SK-N-SH (cell line): ENCODE data around the gene UFSP2. TPM values are rescaled to one million over a fixed set of nuclear protein-coding genes. Genes with fewer than 3 reads are reported as not detected.

Experiments
- CTCF ChIA-PET: fragments of 300-600, 350-600 bp; formaldehyde crosslinking; extraction: SDS; loops from one replicate; lab custom pipeline; 2021; lab: Yijun Ruan, JAX
- POLR2A ChIA-PET: fragments of 350-600 bp; sonication (Branson Sonifier 250); formaldehyde crosslinking; extraction: SDS; loops from one replicate; lab custom pipeline; 2020; ENCODE audit warnings: antibody characterized with exemption, inconsistent platforms; lab: Yijun Ruan, JAX
- DNase-seq: peaks from one replicate; pipeline ENCODE4 v3.0.0; 2012
- H2AFZ ChIP-seq: fragments of 200-600 bp; sonication (generic); 2 replicates; pipeline ENCODE4 v1.8.1; 2016; ENCODE audit warnings: antibody characterized with exemption, mild to moderate bottlenecking, low read depth
- H3F3A ChIP-seq: fragments of 200-600 bp; sonication (generic); replicated peaks from 2 replicates; pipeline ENCODE3; 2016; ENCODE audit warnings: antibody characterized with exemption, mild to moderate bottlenecking; ENCODE audit not compliant: insufficient read depth
- H3K27ac ChIP-seq, 2 experiments: fragments of 200-500 bp in 1 of 2; fragments of 200-600 bp in 1 of 2; sonication (Bioruptor generic) in 1 of 2; sonication (generic), shearing (Covaris generic) in 1 of 2; 2 replicates each; pipeline versions ENCODE4 v1.5.1 to v1.6.1; 2014 to 2016; ENCODE audit warnings: low read depth in 2 of 2, inconsistent platforms in 1 of 2, low read length in 1 of 2, mild to moderate bottlenecking in 1 of 2, mixed read lengths in 1 of 2
- H3K27me3 ChIP-seq: fragments of 200-600 bp; sonication (generic), shearing (Covaris generic); 2 replicates; pipeline ENCODE4 v1.6.1; 2016; ENCODE audit warnings: mixed run types; ENCODE audit not compliant: insufficient read depth
- H3K36me3 ChIP-seq, 2 experiments: fragments of 200-500 bp in 1 of 2; fragments of 200-600 bp in 1 of 2; sonication (Bioruptor generic) in 1 of 2; sonication (generic) in 1 of 2; replicated peaks in 1 of 2; 2 replicates each; pipeline versions ENCODE3 to v1.5.1; 2014 to 2016; ENCODE audit warnings: low read length in 1 of 2, mild to moderate bottlenecking in 1 of 2; ENCODE audit not compliant: insufficient read depth in 2 of 2, control insufficient read depth in 1 of 2
- H3K4me1 ChIP-seq, 2 experiments: fragments of 200-500 bp in 1 of 2; fragments of 200-600 bp in 1 of 2; sonication (Bioruptor generic) in 1 of 2; sonication (generic), shearing (Covaris generic) in 1 of 2; 2 replicates each; pipeline versions ENCODE4 v1.5.1 to v1.6.1; 2014 to 2016; ENCODE audit warnings: low read depth in 1 of 2, low read length in 1 of 2, mixed run types in 1 of 2; ENCODE audit not compliant: insufficient read depth in 2 of 2, control insufficient read depth in 1 of 2
- H3K4me2 ChIP-seq: fragments of 200-600 bp; sonication (generic), shearing (Covaris generic); 2 replicates; pipeline ENCODE4 v1.6.1; 2017; ENCODE audit warnings: mixed run types
- H3K4me3 ChIP-seq, 2 experiments: fragments of 200-500 bp in 1 of 2; fragments of 200-600 bp in 1 of 2; sonication (Bioruptor generic) in 1 of 2; sonication (generic), shearing (Covaris generic) in 1 of 2; 2 replicates each; pipeline versions ENCODE4 v1.5.1 to v1.8.1; 2014 to 2016; ENCODE audit warnings: low read depth in 2 of 2, inconsistent platforms in 1 of 2, low read length in 1 of 2, mild to moderate bottlenecking in 1 of 2, mixed read lengths in 1 of 2, moderate library complexity in 1 of 2
- H3K79me2 ChIP-seq: fragments of 200-600 bp; sonication (generic); 2 replicates; pipeline ENCODE4 v1.8.1; 2017; ENCODE audit warnings: mild to moderate bottlenecking; ENCODE audit not compliant: insufficient read depth
- H3K9ac ChIP-seq: fragments of 200-600 bp; sonication (generic); 2 replicates; pipeline ENCODE4 v1.6.1; 2017; ENCODE audit warnings: mixed run types
- H3K9me2 ChIP-seq: fragments of 200-600 bp; sonication (generic); 2 replicates; pipeline ENCODE4 v1.6.1; 2017; ENCODE audit warnings: mixed run types
- H3K9me3 ChIP-seq: fragments of 200-600 bp; sonication (generic); 2 replicates; pipeline ENCODE4 v1.6.1; 2017; ENCODE audit warnings: mixed run types, mild to moderate bottlenecking, moderate library complexity
- H4K20me1 ChIP-seq: fragments of 200-600 bp; sonication (generic); 2 replicates; pipeline ENCODE4 v1.6.1; 2017; ENCODE audit warnings: mild to moderate bottlenecking, mixed run types; ENCODE audit not compliant: insufficient read depth
- CHD2 ChIP-seq: fragments of 150-350 bp; IDR thresholded peaks from 2 replicates; pipeline ENCODE4 v1.6.1; 2018; ENCODE audit warnings: low read length; ENCODE audit not compliant: partially characterized antibody
- CTCF ChIP-seq: fragments of 200-600 bp; sonication (generic); IDR thresholded peaks from 2 replicates; pipeline ENCODE4 v1.6.1; 2017; ENCODE audit warnings: antibody characterized with exemption, mild to moderate bottlenecking, moderate library complexity
- EP300 ChIP-seq, 2 experiments: IDR thresholded peaks; 2 replicates each; pipeline versions ENCODE4 v1.4.0 to v1.6.1; 2012; ENCODE audit warnings: borderline replicate concordance in 1 of 2, low read depth in 1 of 2, low read length in 1 of 2
- FOSL2 ChIP-seq: IDR thresholded peaks from 2 replicates; pipeline ENCODE4 v1.4.0; 2012; ENCODE audit warnings: low read depth, mild to moderate bottlenecking, moderate library complexity, borderline replicate concordance
- FOXM1 ChIP-seq: IDR thresholded peaks from 2 replicates; pipeline ENCODE4 v1.4.0; 2012; ENCODE audit warnings: low read depth, mild to moderate bottlenecking
- GABPA ChIP-seq: IDR thresholded peaks from 2 replicates; pipeline ENCODE4 v1.4.0; 2012; ENCODE audit warnings: low read depth, mild to moderate bottlenecking
- MXI1 ChIP-seq: IDR thresholded peaks from 2 replicates; pipeline ENCODE4 v1.6.1; 2012; ENCODE audit warnings: mild to moderate bottlenecking, low read depth, low read length, improper control_type of control experiment
- NRF1 ChIP-seq: IDR thresholded peaks from 2 replicates; pipeline ENCODE4 v1.6.1; 2012; ENCODE audit warnings: low read depth, mild to moderate bottlenecking, low read length
- PBX3 ChIP-seq: IDR thresholded peaks from 2 replicates; pipeline ENCODE4; 2012
- POLR2AphosphoS5 ChIP-seq: IDR thresholded peaks from 2 replicates; pipeline ENCODE4 v1.6.1; 2012; ENCODE audit warnings: low read depth, low read length
- RAD21 ChIP-seq: IDR thresholded peaks from 2 replicates; pipeline ENCODE4 v1.6.1; 2012; ENCODE audit warnings: mild to moderate bottlenecking, low read length
- RCOR1 ChIP-seq: fragments of 150-350 bp; IDR thresholded peaks from 2 replicates; pipeline ENCODE4 v1.6.1; 2017; ENCODE audit warnings: antibody characterized with exemption, low read length
- REST ChIP-seq: IDR thresholded peaks from 2 replicates; pipeline ENCODE4 v1.6.1; 2012; ENCODE audit warnings: mild to moderate bottlenecking, low read depth, low read length, moderate library complexity
- RFX5 ChIP-seq: IDR thresholded peaks from 2 replicates; pipeline ENCODE4 v1.6.1; 2012; ENCODE audit warnings: mild to moderate bottlenecking, improper control_type of control experiment, low read length
- USF1 ChIP-seq: IDR thresholded peaks from 2 replicates; pipeline ENCODE4 v1.4.0; 2012; ENCODE audit warnings: low read depth, borderline replicate concordance
- USF2 ChIP-seq: fragments of 150-350 bp; IDR thresholded peaks from 2 replicates; pipeline ENCODE4 v1.6.1; 2017; ENCODE audit warnings: antibody characterized with exemption, low read length, low read depth, borderline replicate concordance
- WGBS: methylation state at CpG from one replicate; pipeline ENCODE4 v1.1.6; 2017; ENCODE audit warnings: low lambda C conversion rate; 5-methylcytosine and 5-hydroxymethylcytosine counted together
- polyA plus RNA-seq, 3 experiments: library from polyadenylated mRNA; depleted of rRNA; stranded (reverse); fragments of >200 nt; gene quantifications; 2 replicates each; pipeline ENCODE4 v1.2.3, GENCODE V29; 2012

UFSP2 gene
- polyA plus RNA-seq, 1 of the 3 experiments (the other 2 are of a cell fraction): 15.5 TPM

- H4K20me1 ChIP-seq: no peaks in the 10 kb centered on the region
- CTCF ChIA-PET: interaction anchor here (1.1 to 3.8 kb wide), 4 partner anchors 165 to 641 kb away, joined by 5 to 19 read pairs (median 10); partner anchors contain the start of gene SNX25
- H3F3A ChIP-seq: peaks cover 14% of the 10 kb centered on the region
Measured at GRCh38 chr4:185396724-185397385, 28.9 kb downstream of the UFSP2 start, which contains the start of gene ANKRD37. Gene ANKRD37 (plus strand): TSS chr4:185396841. CDS start chr4:185396924, 83 bp downstream.

More at GRCh38 chr4:185396724-185397385, 28.9 kb downstream of the UFSP2 start, which contains the start of gene ANKRD37:
- POLR2A ChIA-PET: interaction anchor here (0.7 to 2.2 kb wide), 14 partner anchors 8 to 625 kb away, joined by 3 to 14 read pairs (median 4); partner anchors contain the start of genes SLC25A4, SNX25 and UFSP2
- peaks cover 26 to 36% of the 10 kb centered on the region in 2 experiments for H3K36me3 ChIP-seq
- TF ChIP-seq REST (no peak), USF2 (no peak), USF1 (no peak), CHD2 (no peak), PBX3 (no peak), FOSL2 (no peak), MXI1 (no peak), FOXM1 (no peak), EP300 (IDR thresholded peaks at IDR 0.05; ENCODE audit: borderline replicate concordance in 1 of 2, low read depth in 1 of 2, low read length in 1 of 2) (no peak), RFX5 (no peak), POLR2AphosphoS5 (no peak), CTCF (no peak; the same call in 1 of the 2 replicates), RAD21 (no peak), GABPA (no peak), RCOR1 (no peak), NRF1 (no peak)
- peak within 1 kb of the TSS; percentile 94 to 98 for H3K27ac ChIP-seq
- H2AFZ ChIP-seq: peak within 1 kb of the TSS; percentile 74
- H3K79me2 ChIP-seq: 0 out of 2 replicates have a peak, but pooled peaks cover 8% of the 10 kb centered on the region
- H3K4me3 ChIP-seq: peak within 1 kb of the TSS; percentile 74 to 78
- WGBS: 29% methylated on average over 19 of the region's 38 CpGs
- H3K9me2 ChIP-seq: no peaks in the 10 kb centered on the region
- peak within 1 kb of the TSS; percentile 99 for H3K4me2 ChIP-seq
- peaks cover 6 to 8% of the 10 kb centered on the region in 2 experiments; a peak in 3 of 4 replicates for H3K4me1 ChIP-seq
- no peaks in the 10 kb centered on the region for H3K27me3 ChIP-seq
- H3K9me3 ChIP-seq: no peaks in the 10 kb centered on the region
- DNase-seq: peak; percentile 43
- peak within 1 kb of the TSS; percentile 90 for H3K9ac ChIP-seq
